MV-4-11 (cell line): ENCODE results near the gene KRTAP4-3.
A peak's percentile ranks its signal among the peaks of the same experiment; 100 is the strongest.
"Not testable (repeated sequence)": the region's sequence is repeated elsewhere in the genome, so short reads cannot be mapped to it uniquely, and the experiment has no call there.

ENCODE experiments used
- DNase-seq: peaks from one replicate; lab custom pipeline; 2025; lab: John Stamatoyannopoulos, UW

Gene KRTAP4-3

DNA sequence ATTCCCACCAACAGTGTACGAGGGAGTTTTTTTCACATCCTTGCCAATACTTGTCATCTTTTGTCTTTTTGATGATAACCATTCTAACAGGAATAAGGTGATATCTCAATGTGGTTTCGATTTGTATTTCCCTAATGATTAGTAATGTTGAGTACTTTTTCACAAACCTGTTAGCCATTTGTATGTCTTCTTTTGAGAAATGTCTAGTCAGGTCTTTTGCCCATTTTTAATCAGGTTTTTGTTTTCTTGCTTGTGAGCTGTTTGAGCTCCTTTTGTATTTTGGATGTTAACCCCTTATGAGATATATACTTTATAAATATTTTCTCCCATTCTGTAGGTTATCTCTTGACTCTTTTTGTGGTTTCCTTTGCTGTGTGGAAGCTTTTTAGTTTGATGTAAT lies 16.5 kb downstream of the KRTAP4-3 start:
- no peak for DNase-seq

- no peak for DNase-seq
These were observed 18.0 kb downstream of the KRTAP4-3 start for GRCh38 chr17:41150026-41150425.

DNA sequence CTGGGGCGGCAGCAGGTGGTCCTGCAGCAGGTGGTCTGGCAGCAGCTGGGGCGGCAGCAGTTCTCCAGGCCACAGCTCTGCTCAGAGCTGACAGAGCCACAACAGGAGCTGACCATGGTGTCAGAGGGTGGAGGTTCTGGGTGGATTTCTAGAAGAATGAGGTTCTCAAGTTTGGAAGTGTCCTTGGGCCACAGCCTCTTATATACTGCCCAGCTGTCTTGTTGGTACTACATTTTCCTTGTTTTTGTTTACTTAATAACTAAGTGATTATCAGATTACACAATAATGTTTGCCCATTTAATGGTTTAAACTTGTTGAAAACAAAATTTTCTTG lies 18.4 kb downstream of the KRTAP4-3 start, which contains the start of gene KRTAP4-5:
KRTAP4-5 (minus strand) TSS at position 174 of the 334 bp plus-strand sequence; CDS start at position 116, 58 bp downstream.
- no peak for DNase-seq

- DNase-seq = not testable (repeated sequence)
These were observed 18.9 kb downstream of the KRTAP4-3 start for GRCh38 chr17:41148971-41149651.

GRCh38 chr17:41147531-41148204 lies 20.4 kb downstream of the KRTAP4-3 start:
- no peak for DNase-seq

GRCh38 chr17:41145261-41145660 lies 22.8 kb downstream of the KRTAP4-3 start:
- no peak for DNase-seq

DNA sequence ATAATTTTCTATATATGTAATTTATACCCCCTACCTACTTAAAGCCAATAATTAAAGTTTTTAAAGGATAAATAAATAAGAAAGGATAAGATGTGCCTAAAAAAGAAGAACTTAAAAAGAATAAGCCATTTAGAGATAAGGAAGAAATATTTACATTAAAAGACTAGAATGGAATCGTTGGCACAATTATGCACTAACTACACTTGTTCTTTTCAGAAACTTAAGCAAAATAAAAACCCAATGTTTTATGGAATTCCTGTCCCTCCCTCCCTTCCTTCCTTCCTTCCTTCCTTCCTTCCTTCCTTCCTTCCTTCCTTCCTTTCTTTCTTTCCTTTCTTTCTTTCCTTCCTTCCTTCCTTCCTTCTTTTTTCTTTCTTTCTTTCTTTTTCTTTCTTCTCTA lies 23.2 kb downstream of the KRTAP4-3 start:
- no peak for DNase-seq

DNA sequence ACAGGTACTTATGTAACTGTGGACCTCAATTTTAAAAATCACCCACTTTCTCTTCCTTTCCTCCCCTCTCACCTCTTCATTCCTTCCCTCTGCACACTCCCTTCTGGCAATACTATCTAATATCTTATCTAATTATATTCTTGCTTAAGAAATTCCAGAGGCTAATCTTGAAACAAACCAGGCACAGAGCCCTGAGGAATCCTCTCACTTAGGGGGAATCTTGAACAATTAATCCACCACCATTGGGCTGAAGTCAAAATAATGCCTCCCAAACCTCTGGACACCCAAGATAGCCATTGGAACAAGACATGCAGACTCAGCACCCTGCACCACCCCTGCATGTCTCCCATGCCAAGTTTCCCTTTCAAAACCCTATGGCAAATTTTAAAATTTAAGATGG lies 26.7 kb downstream of the KRTAP4-3 start:
- DNase-seq = no peak

- DNase-seq = peak; percentile 3
These were observed 27.5 kb downstream of the KRTAP4-3 start, which contains the start of gene KRTAP4-6 for GRCh38 chr17:41140360-41141131. Gene KRTAP4-6, minus strand, starts transcription at chr17:41140544. Its CDS starts 57 bp downstream, at chr17:41140487.

GRCh38 chr17:41139865-41140264 lies 28.2 kb downstream of the KRTAP4-3 start:
- DNase-seq = not testable (repeated sequence)

DNA sequence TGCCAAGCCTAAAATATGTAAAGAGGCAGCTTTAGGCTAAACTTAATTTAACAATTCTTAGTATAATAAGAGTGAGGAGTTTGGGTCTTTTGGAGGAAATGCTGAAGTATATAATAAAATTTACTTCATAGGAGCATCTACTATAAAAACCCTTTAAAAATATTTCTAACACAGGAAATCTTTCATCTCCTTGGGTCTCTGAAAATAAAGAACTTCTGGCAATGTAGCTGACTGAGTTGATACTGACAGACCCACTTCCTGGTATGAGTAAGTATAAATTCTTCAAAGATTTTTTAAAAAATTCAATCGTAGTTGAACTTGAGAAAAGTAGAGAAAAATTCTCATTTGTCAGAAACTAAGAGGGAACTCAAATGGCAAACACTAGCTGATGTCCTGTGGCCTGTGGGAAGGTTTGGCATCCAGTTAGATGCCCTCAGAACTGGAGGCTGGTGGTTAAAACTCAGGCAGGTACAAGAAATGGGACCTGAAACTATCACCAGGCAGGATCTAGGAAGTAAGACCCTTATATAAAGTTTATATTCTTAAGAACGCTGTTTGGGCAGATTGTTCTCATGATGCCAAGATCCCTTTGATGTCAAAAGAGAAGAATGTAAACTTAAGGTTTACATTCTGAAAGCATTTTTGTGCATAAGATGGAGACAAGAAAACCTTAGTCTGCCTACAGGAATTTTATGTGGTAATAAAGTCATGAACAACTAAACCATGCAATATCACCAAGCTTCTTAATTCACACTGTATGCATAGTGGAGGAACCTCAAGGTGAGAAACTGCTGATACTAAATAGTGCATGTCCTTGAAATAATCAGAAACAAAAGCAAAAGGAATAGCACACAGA lies 33.9 kb downstream of the KRTAP4-3 start:
- no peak for DNase-seq

- DNase-seq = no peak
These were observed 36.0 kb downstream of the KRTAP4-3 start for GRCh38 chr17:41131979-41132378.

GRCh38 chr17:41127371-41127770 lies 40.6 kb downstream of the KRTAP4-3 start:
- DNase-seq = no peak

DNA sequence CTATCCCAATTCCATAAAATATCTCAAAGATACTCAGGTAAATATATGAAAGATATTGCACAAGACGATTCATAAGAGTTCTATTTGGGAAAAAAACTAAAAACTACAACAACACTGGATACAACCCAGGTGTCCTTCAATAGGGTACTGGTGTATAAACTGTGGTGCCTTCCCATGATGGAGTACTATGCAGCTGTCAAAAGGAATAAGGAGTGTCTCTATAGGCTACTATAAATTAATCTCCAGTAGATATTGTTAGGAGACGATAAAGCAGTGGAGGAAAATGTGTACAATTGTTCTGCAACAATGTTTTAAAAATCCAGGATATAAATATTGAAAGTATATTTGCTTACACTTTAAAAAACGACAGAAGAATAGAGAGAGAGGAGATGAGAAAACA lies 41.6 kb downstream of the KRTAP4-3 start:
- no peak for DNase-seq

GRCh38 chr17:41125064-41125463 lies 43.0 kb downstream of the KRTAP4-3 start:
- no peak for DNase-seq

- DNase-seq = not testable (repeated sequence)
These were observed 44.0 kb downstream of the KRTAP4-3 start, which contains the start of gene KRTAP4-12 for GRCh38 chr17:41123991-41124371. Gene KRTAP4-12, minus strand, starts transcription at chr17:41124182. Its CDS starts 60 bp downstream, at chr17:41124122.

DNA sequence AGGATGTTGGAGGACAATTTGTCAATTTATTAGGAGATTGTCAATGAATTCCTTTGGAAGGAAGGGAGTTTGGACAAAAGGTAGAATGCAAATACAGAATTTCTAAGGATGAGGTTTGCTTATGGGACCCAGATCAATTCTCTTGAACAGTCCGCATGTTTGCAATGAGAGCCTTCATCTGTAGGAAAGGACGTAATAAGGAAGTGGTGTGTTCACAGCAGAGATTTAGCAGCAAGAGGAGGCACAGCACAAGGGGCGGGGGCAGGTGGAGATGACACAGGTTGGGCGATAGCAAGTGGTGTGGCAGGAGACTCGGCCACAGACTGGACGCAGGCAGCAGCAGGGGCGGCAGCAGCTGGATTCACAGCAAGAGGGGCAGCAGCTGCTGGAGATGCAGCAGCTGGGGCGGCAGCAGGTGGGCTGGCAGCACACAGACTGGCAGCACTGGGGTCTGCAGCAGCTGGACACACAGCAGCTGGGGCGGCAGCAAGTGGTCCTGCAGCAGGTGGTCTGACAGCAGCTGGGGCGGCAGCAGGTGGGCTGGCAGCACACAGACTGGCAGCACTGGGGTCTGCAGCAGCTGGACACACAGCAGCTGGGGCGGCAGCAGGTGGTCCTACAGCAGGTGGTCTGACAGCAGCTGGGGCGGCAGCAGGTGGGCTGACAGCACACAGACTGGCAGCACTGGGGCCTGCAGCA lies 44.6 kb downstream of the KRTAP4-3 start:
- DNase-seq = not testable (repeated sequence)

- no peak for DNase-seq
These were observed 46.3 kb downstream of the KRTAP4-3 start for GRCh38 chr17:41121742-41122141.

DNA sequence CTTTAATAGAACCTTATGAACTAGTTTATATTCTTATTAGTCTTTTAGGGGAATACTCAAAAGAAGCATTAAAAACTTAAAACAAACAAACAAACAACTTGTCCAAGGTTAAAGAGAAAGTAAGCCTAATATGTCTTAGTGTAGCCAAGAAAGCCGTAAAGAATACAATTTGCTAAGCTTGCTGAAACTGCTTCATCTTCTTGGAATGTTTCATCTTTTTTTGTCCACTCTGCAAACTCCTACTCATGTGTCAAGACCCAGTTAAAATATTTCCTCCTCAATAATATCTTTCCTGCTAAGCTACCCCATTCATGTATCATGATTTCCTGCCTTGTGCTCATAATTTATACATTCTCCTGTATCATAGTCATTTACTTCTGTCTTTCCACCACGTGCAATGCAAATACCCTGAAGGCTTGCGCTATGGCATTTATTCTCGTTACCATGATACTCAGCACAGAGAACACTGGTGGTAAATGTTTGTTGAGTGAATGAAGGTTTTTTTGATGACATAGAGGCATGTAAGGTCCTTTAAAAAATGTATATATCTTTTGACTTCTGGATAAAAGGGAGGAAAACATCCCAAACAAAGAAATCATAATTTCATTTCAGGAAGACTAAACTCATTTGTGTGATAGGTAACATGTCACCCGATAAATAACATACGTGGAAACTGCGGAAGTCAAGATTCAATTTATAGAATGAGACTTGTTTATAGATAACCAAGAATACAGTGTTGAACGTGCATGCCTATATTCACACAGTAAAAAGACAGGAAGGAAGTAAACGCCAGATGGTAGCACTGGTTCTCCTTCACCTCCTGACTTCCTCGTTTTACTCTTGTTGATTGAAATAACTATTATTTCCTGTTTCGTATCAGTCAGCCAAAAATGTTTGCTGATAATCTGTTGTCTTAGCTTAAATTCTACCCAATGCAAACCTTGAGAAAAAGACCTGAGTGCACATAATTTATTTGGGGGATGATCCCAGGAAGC lies 48.0 kb downstream of the KRTAP4-3 start:
- peak; percentile 82 for DNase-seq

DNA sequence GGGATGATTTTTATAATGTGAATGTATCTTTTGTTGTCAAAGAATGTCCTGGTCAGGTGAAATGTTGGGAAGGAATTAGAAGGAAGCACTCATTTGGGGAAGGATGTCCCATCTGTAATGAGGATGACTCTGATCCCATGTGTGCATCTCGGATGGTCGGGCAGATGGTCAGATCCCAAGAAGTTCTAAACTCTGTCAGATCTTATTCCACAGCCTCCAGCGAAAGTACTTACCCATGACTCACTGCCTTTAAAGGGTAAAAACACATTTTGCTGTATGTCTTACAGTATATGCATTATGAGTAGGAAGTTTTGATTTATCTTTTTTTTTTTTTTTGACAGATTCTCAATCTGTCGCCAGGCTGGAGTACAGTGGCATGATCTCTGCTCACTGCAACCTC lies 49.3 kb downstream of the KRTAP4-3 start:
- DNase-seq = no peak
